ENCODE measurements around the gene HIF1A.

Gene HIF1A

DNA sequence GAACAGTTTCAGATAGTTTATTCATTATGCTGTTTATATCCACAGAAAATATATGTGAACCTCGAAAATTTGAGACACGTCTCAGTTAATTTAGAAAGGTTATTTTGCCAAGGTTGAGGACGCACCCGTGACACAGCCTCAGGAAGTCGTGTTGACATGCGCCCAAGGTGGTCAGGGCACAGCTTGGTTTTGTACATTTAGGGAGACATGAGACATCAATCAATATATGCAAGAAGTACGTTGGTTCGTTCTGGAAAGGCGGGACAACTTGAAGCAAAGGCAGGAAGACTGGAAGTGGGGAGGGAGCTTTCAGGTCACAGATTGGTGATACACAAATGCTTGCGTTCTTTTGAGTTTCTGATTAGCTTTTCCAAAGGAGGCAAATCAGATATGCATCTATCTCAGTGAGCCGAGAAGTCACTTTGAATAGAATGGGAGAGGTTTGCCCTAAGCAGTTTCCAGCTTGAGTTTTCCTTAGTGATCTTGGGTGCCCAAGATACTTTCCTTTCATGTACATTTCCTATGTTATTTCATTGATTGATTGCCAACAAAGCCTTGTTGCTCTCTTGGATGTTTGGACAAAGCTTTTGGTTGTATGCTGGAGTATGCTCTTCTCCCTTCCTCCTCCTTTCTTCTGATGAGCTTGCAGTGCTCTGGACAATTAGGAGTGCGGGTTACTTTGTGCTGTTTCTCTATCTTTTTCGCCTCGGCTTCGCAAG, 70.1 kb downstream of the HIF1A start:
- peaks cover 5 to 19% (median 11%) of the 10 kb centered on the region in 5 donors for H3K36me3 ChIP-seq (ENCODE audit: control insufficient read depth in 5 of 5, insufficient read depth in 5 of 5, low read length in 5 of 5)
- no peak overlapping the region for H3K27ac ChIP-seq (ENCODE audit: low read depth, low read length)
- no peak overlapping the region for H3K4me3 ChIP-seq (ENCODE audit: low read depth in 1 of 5, low read length in 5 of 5)

DNA sequence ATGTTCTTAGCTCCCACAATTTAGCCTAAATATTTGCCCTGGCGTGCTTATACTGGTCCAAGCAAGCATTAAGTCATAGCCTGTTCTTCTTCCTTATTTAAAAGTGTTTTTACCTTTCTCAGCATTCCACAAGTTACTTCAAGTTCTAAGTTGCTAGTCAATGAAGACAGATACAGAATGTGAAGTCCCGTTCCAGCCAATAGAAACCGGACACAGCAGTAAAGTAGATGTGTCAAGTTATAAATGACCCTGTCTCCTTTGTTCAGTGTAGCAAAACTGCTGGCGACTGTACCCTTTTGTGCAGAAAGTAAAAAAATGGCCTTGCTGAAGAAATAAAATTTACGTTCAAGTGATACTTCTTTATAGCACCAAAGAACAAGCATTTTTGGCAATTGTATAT, 70.8 kb downstream of the HIF1A start:
- H3K27ac ChIP-seq (ENCODE audit: low read depth, low read length): no peak overlapping the region
- H3K4me1 ChIP-seq (ENCODE audit: control insufficient read depth in 5 of 5, insufficient read depth in 5 of 5, low read length in 5 of 5): peaks cover 0 to 29% (median 19%) of the 10 kb centered on the region in 5 donors
- H3K9me3 ChIP-seq (ENCODE audit: control insufficient read depth in 5 of 5, low read length in 5 of 5): no peaks in the 10 kb centered on the region
- H3K9ac ChIP-seq (ENCODE audit: low read length in 5 of 5): no peak overlapping the region
- H3K36me3 ChIP-seq (ENCODE audit: control insufficient read depth in 5 of 5, insufficient read depth in 5 of 5, low read length in 5 of 5): peaks cover 10 to 24% (median 12%) of the 10 kb centered on the region in 5 donors
- no peak overlapping the region for H3K4me3 ChIP-seq (ENCODE audit: low read depth in 1 of 5, low read length in 5 of 5)
- no peaks in the 10 kb centered on the region for H3K27me3 ChIP-seq (ENCODE audit: control insufficient read depth in 5 of 5, insufficient read depth in 4 of 5, low read length in 5 of 5)

More for the DNA sequence above, 70.1 kb downstream of the HIF1A start:
- no peak overlapping the region for H3K9ac ChIP-seq (ENCODE audit: low read length in 5 of 5)
- H3K27me3 ChIP-seq (ENCODE audit: control insufficient read depth in 5 of 5, insufficient read depth in 4 of 5, low read length in 5 of 5): no peaks in the 10 kb centered on the region
- H3K4me1 ChIP-seq (ENCODE audit: control insufficient read depth in 5 of 5, insufficient read depth in 5 of 5, low read length in 5 of 5): peaks cover 0 to 29% (median 19%) of the 10 kb centered on the region in 5 donors
- no peaks in the 10 kb centered on the region for H3K9me3 ChIP-seq (ENCODE audit: control insufficient read depth in 5 of 5, low read length in 5 of 5)

DNA sequence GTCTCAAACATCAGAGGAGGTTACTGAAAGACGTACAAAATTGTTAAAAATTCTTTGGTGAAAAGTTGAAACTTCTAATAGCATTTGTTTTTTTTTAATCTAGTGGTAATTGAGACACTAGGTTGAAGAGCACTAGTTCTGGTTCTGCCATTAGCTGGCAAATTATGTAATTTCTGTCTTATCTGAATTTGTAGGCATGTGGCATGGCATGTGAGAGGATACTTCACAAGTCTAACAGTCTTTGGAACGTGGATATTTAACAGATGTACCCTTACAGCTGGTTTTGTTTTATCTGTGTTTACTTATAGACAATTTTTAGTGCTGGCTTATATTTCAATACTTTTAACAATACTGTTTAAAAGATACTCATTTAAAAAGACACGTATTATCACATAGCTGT, 72.9 kb downstream of the HIF1A start:
- H3K36me3 ChIP-seq (ENCODE audit: control insufficient read depth in 5 of 5, insufficient read depth in 5 of 5, low read length in 5 of 5): peaks cover 15 to 39% (median 24%) of the 10 kb centered on the region in 5 donors
- H3K27ac ChIP-seq (ENCODE audit: low read depth, low read length): no peak overlapping the region
- H3K4me1 ChIP-seq (ENCODE audit: control insufficient read depth in 5 of 5, insufficient read depth in 5 of 5, low read length in 5 of 5): peaks cover 0 to 14% (median 5%) of the 10 kb centered on the region in 5 donors

DNA sequence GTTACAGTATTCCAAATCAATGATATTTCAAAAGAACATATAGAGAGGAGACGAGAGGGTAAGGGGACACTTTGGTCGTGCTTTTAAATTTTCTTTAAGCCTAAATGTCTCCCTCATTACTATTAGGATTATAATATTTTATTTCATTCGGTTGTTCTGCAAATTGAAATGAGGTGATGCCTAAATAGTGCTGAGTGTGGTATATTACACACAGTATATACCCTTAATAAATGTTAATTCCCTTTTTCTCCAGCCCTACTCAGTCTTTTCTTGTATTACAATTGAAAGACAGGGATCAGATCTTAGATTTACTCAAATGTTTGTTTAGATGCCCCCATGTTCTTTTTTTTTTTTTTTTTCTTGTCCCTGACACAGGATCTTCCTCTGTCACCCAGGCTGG, 74.6 kb downstream of the HIF1A start:
- no peaks in the 10 kb centered on the region for H3K9me3 ChIP-seq (ENCODE audit: control insufficient read depth in 5 of 5, low read length in 5 of 5)
- peaks cover 15 to 49% (median 27%) of the 10 kb centered on the region in 5 donors for H3K36me3 ChIP-seq (ENCODE audit: control insufficient read depth in 5 of 5, insufficient read depth in 5 of 5, low read length in 5 of 5)
- H3K27me3 ChIP-seq (ENCODE audit: control insufficient read depth in 5 of 5, insufficient read depth in 4 of 5, low read length in 5 of 5): no peaks in the 10 kb centered on the region
- no peak overlapping the region for H3K27ac ChIP-seq (ENCODE audit: low read depth, low read length)
- H3K4me1 ChIP-seq (ENCODE audit: control insufficient read depth in 5 of 5, insufficient read depth in 5 of 5, low read length in 5 of 5): peaks cover 0 to 4% (median 0%) of the 10 kb centered on the region in 5 donors
- no peak overlapping the region for H3K9ac ChIP-seq (ENCODE audit: low read length in 5 of 5)
- no peak overlapping the region for H3K4me3 ChIP-seq (ENCODE audit: low read depth in 1 of 5, low read length in 5 of 5)

More for the DNA sequence above, 72.9 kb downstream of the HIF1A start:
- Histone ChIP-seq H3K9me3 (ENCODE audit: control insufficient read depth in 5 of 5, low read length in 5 of 5) (no peaks in the 10 kb centered on the region), H3K9ac (ENCODE audit: low read length in 5 of 5) (no peak overlapping the region), H3K27me3 (ENCODE audit: control insufficient read depth in 5 of 5, insufficient read depth in 4 of 5, low read length in 5 of 5) (no peaks in the 10 kb centered on the region), H3K4me3 (ENCODE audit: low read depth in 1 of 5, low read length in 5 of 5) (no peak overlapping the region)

DNA sequence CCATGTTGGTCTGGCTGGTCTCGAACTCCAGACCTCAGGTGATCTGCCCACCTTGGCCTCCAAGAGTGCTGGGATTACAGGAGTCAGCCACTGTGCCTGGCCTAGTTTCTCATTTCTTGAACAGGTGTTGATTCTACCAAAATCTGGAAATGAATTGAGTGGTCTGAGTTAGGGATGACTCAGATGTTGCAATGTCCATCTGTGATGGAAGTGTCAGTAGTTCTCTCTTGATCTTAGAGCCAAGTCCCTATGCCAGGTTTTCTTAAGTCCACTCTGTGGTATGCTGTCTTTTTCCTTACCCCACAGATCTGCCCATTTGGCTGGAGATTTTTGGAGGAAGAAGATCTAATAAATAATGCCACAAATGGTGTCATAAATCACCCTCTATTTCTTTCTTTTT, 79.5 kb downstream of the HIF1A start:
- H3K36me3 ChIP-seq (ENCODE audit: control insufficient read depth in 5 of 5, insufficient read depth in 5 of 5, low read length in 5 of 5): peaks cover 26 to 76% (median 45%) of the 10 kb centered on the region in 5 donors
- H3K27me3 ChIP-seq (ENCODE audit: control insufficient read depth in 5 of 5, insufficient read depth in 4 of 5, low read length in 5 of 5): no peaks in the 10 kb centered on the region

DNA sequence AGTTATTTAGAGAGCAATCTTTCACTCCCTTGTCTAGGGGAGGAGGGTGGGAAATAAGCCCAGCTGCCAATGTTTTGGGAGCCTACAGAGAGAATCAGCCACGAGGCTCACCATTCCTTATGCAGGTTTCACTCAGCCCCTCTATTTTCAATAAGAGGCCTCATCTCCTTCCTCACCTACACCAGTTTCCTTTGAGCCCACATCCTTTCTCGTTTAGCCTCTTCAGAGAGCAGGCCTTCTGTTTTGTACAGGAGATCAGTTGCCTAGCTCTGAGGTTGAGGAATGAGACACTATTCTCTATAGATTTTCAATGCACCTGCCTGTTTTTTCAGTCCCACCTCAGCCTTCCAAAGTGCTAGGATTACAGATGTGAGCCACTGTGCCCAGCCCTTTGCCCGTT, 84.8 kb downstream of the HIF1A start:
- Histone ChIP-seq H3K9me3 (ENCODE audit: control insufficient read depth in 5 of 5, low read length in 5 of 5) (no peaks in the 10 kb centered on the region), H3K9ac (ENCODE audit: low read length in 5 of 5) (no peak overlapping the region), H3K27me3 (ENCODE audit: control insufficient read depth in 5 of 5, insufficient read depth in 4 of 5, low read length in 5 of 5) (no peaks in the 10 kb centered on the region), H3K4me3 (ENCODE audit: low read depth in 1 of 5, low read length in 5 of 5) (no peak overlapping the region), H3K36me3 (ENCODE audit: control insufficient read depth in 5 of 5, insufficient read depth in 5 of 5, low read length in 5 of 5) (peaks cover 32 to 72% (median 46%) of the 10 kb centered on the region in 5 donors), H3K4me1 (ENCODE audit: control insufficient read depth in 5 of 5, insufficient read depth in 5 of 5, low read length in 5 of 5) (no peaks in the 10 kb centered on the region), H3K27ac (ENCODE audit: low read depth, low read length) (no peak overlapping the region)

More for the DNA sequence above, 79.5 kb downstream of the HIF1A start:
- Histone ChIP-seq H3K27ac (ENCODE audit: low read depth, low read length) (no peak overlapping the region), H3K4me3 (ENCODE audit: low read depth in 1 of 5, low read length in 5 of 5) (no peak overlapping the region), H3K9me3 (ENCODE audit: control insufficient read depth in 5 of 5, low read length in 5 of 5) (no peaks in the 10 kb centered on the region), H3K4me1 (ENCODE audit: control insufficient read depth in 5 of 5, insufficient read depth in 5 of 5, low read length in 5 of 5) (no peaks in the 10 kb centered on the region), H3K9ac (ENCODE audit: low read length in 5 of 5) (no peak overlapping the region)

DNA sequence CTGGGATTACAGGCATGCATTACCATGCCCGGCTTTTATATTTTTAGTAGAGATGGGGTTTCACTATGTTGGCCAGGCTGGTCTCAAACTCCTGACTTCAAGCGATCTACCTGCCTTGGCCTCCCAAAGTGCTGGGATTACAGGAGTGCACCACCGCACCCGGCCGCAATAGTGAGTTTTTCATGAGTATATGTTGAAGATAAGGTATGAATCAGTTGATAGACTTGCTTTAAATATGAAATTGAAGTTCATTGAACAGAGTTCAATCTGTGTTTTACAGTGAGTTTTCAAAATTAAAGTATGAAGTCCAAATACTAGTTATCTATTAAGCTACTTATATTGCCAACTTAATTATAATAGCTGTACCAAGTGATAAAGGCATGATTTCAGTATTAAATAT, 102.0 kb downstream of the HIF1A start:
- Histone ChIP-seq H3K4me1 (ENCODE audit: control insufficient read depth in 5 of 5, insufficient read depth in 5 of 5, low read length in 5 of 5) (no peaks in the 10 kb centered on the region), H3K9ac (ENCODE audit: low read length in 5 of 5) (no peak overlapping the region), H3K27me3 (ENCODE audit: control insufficient read depth in 5 of 5, insufficient read depth in 4 of 5, low read length in 5 of 5) (no peaks in the 10 kb centered on the region), H3K4me3 (ENCODE audit: low read depth in 1 of 5, low read length in 5 of 5) (no peak overlapping the region), H3K9me3 (ENCODE audit: control insufficient read depth in 5 of 5, low read length in 5 of 5) (no peaks in the 10 kb centered on the region), H3K27ac (ENCODE audit: low read depth, low read length) (no peak overlapping the region), H3K36me3 (ENCODE audit: control insufficient read depth in 5 of 5, insufficient read depth in 5 of 5, low read length in 5 of 5) (peaks cover 9 to 20% (median 13%) of the 10 kb centered on the region in 5 donors)

Data from subcutaneous abdominal adipose tissue (tissue), 5 donors.